HCT116 (cell line): ENCODE results near the gene NEUROD6. TPM values are rescaled to one million over a fixed set of nuclear protein-coding genes. Genes with fewer than 3 reads are reported as not detected.

Source experiments
- ATAC-seq: fragments of 200-7000 bp; cut with Tn5 transposase; 2 replicates; pipeline ENCODE4 v1.9.1; 2020; ENCODE audit warnings: mild to moderate bottlenecking, moderate library complexity
- BruUV-seq: library from RNA; stranded (reverse); fragments of 400-500 nt; replicated peaks from 2 replicates; lab custom pipeline; 2021; lab: Mats Ljungman, UMichigan
- CTCF ChIA-PET: fragments of 300-600 bp; sonication (Branson Sonifier 250); formaldehyde crosslinking; loops from one replicate; lab custom pipeline; 2021; ENCODE audit warnings: antibody characterized with exemption; lab: Charles Lee
- POLR2A ChIA-PET: fragments of 300-600, 350-600 bp; sonication (Branson Sonifier 250); formaldehyde crosslinking; loops from one replicate; lab custom pipeline; 2021; ENCODE audit warnings: antibody characterized with exemption; lab: Charles Lee
- RAD21 ChIA-PET, 2 experiments: fragments of 300-600 bp; sonication (Branson Sonifier 250); formaldehyde crosslinking; loops; one replicate each; lab custom pipeline; 2023; ENCODE audit warnings: low total read pairs in 2 of 2; ENCODE audit not compliant: uncharacterized antibody in 2 of 2, unreplicated experiment in 2 of 2, low non-redundant PET in 1 of 2; lab: Charles Lee
- DNase-seq: peaks from one replicate; pipeline ENCODE4 v3.0.0-alpha.2; 2010; ENCODE audit warnings: low read depth, low spot score
- H2AFZ ChIP-seq: fragments of 200-600 bp; shearing (Covaris generic), sonication (generic); 2 replicates; pipeline ENCODE4 v1.6.1; 2017; ENCODE audit warnings: low read depth, mixed run types, mixed read lengths, antibody characterized with exemption, low read length; ENCODE audit not compliant: poor library complexity, severe bottlenecking
- H3K27ac ChIP-seq: 2 replicates; pipeline ENCODE4 v1.5.1; 2012; ENCODE audit warnings: low read depth, low read length
- H3K27me3 ChIP-seq: fragments of 200-600 bp; sonication (generic); 2 replicates; pipeline ENCODE4 v1.6.1; 2016; ENCODE audit warnings: mixed run types, low read length, mixed read lengths; ENCODE audit not compliant: insufficient read depth
- H3K36me3 ChIP-seq, 2 experiments: fragments of 200-500 bp in 1 of 2; fragments of 200-600 bp in 1 of 2; sonication (Bioruptor generic) in 1 of 2; sonication (generic) in 1 of 2; 2 replicates each; pipeline versions ENCODE4 v1.5.1 to v1.6.1; 2014 to 2016; ENCODE audit warnings: low read length in 2 of 2, inconsistent platforms in 1 of 2, mixed read lengths in 1 of 2, mixed run types in 1 of 2; ENCODE audit not compliant: insufficient read depth in 2 of 2, control insufficient read depth in 1 of 2
- H3K4me1 ChIP-seq, 2 experiments: fragments of 200-600 bp in 1 of 2; sonication (generic) in 1 of 2; 2 replicates each; pipeline versions ENCODE4 v1.5.1 to v1.6.1; 2012 to 2017; ENCODE audit warnings: low read length in 2 of 2, inconsistent platforms in 1 of 2, mild to moderate bottlenecking in 1 of 2, mixed read lengths in 1 of 2, mixed run types in 1 of 2, moderate library complexity in 1 of 2; ENCODE audit not compliant: insufficient read depth in 2 of 2, control insufficient read depth in 1 of 2
- H3K4me2 ChIP-seq: fragments of 200-600 bp; sonication (generic); 2 replicates; pipeline ENCODE4 v1.6.1; 2017; ENCODE audit warnings: mixed run types, low read length, mixed read lengths
- H3K4me3 ChIP-seq, 2 experiments: fragments of 200-600 bp in 1 of 2; sonication (generic) in 1 of 2; replicated peaks in 1 of 2; 2 replicates each; pipeline ENCODE4 v1.5.1; 2011 to 2016; ENCODE audit warnings: low read length in 2 of 2, control low read depth in 1 of 2, low read depth in 1 of 2, mild to moderate bottlenecking in 1 of 2, mixed read lengths in 1 of 2, mixed run types in 1 of 2
- H3K79me2 ChIP-seq: fragments of 200-600 bp; sonication (generic); 2 replicates; pipeline ENCODE4 v1.6.1; 2017; ENCODE audit warnings: mild to moderate bottlenecking, mixed run types, low read length, moderate library complexity, mixed read lengths; ENCODE audit not compliant: insufficient read depth
- H3K9ac ChIP-seq: fragments of 200-600 bp; sonication (generic); 2 replicates; pipeline ENCODE4 v1.6.1; 2016; ENCODE audit warnings: low read length, mixed read lengths
- H3K9me2 ChIP-seq: fragments of 200-600 bp; sonication (generic), shearing (Covaris generic); 2 replicates; pipeline ENCODE4 v1.6.1; 2017; ENCODE audit warnings: mixed run types, mild to moderate bottlenecking, moderate library complexity; ENCODE audit not compliant: insufficient read depth
- H3K9me3 ChIP-seq, 2 experiments: fragments of 200-500 bp in 1 of 2; fragments of 200-600 bp in 1 of 2; sonication (Bioruptor generic) in 1 of 2; sonication (generic) in 1 of 2; 2 replicates each; pipeline ENCODE4 v1.6.1; 2014 to 2017; ENCODE audit warnings: low read length in 2 of 2, mixed read lengths in 2 of 2, inconsistent platforms in 1 of 2, low read depth in 1 of 2, mild to moderate bottlenecking in 1 of 2, mixed run types in 1 of 2, moderate library complexity in 1 of 2; ENCODE audit not compliant: control insufficient read depth in 1 of 2, insufficient read depth in 1 of 2
- H4K20me1 ChIP-seq: fragments of 200-600 bp; sonication (generic), shearing (Covaris generic); 2 replicates; pipeline ENCODE4 v1.6.1; 2017; ENCODE audit warnings: mixed run types, mild to moderate bottlenecking, moderate library complexity; ENCODE audit not compliant: insufficient read depth
- ATF3 ChIP-seq: IDR thresholded peaks from 2 replicates; pipeline ENCODE4 v1.6.1; 2012
- CBX3 ChIP-seq: IDR thresholded peaks from 2 replicates; pipeline ENCODE4 v1.6.1; 2012; ENCODE audit warnings: low read depth
- CTCF ChIP-seq, 3 experiments: fragments of 200-600 bp in 1 of 3; sonication (generic) in 1 of 3; IDR thresholded peaks in 2 of 3; conservative IDR thresholded peaks in 1 of 3; 2 replicates each; pipeline ENCODE4 v1.5.1; 2012 to 2017; ENCODE audit warnings: low read depth in 2 of 3, low read length in 2 of 3, antibody characterized with exemption in 1 of 3, borderline replicate concordance in 1 of 3, control low read depth in 1 of 3, mild to moderate bottlenecking in 1 of 3, mixed read lengths in 1 of 3, mixed run types in 1 of 3, moderate library complexity in 1 of 3; ENCODE audit not compliant: insufficient read depth in 1 of 3
- EGR1 ChIP-seq: IDR thresholded peaks from 2 replicates; pipeline ENCODE4 v1.6.1; 2012; ENCODE audit warnings: low read depth
- EZH2phosphoT487 ChIP-seq: fragments of 200-600 bp; IDR thresholded peaks from 2 replicates; pipeline ENCODE4 v1.6.1; 2018; ENCODE audit warnings: antibody characterized with exemption, borderline replicate concordance
- FOSL1 ChIP-seq: IDR thresholded peaks from 2 replicates; pipeline ENCODE4 v1.6.1; 2012; ENCODE audit warnings: low read depth
- JUND ChIP-seq: IDR thresholded peaks from 2 replicates; pipeline ENCODE4 v1.6.1; 2012
- MAX ChIP-seq: IDR thresholded peaks from 2 replicates; pipeline ENCODE4 v1.6.1; 2012
- POLR2A ChIP-seq: IDR thresholded peaks from 2 replicates; pipeline ENCODE4 v1.7.0; 2011; ENCODE audit warnings: borderline replicate concordance; ENCODE audit not compliant: insufficient read depth, insufficient read length; ENCODE audit errors: extremely low read depth
- SIN3A ChIP-seq: IDR thresholded peaks from 2 replicates; pipeline ENCODE4 v1.6.1; 2012; ENCODE audit warnings: low read depth
- SP1 ChIP-seq: IDR thresholded peaks from 2 replicates; pipeline ENCODE4 v1.6.1; 2012; ENCODE audit warnings: low read depth
- SRF ChIP-seq: IDR thresholded peaks from 2 replicates; pipeline ENCODE4 v1.6.1; 2012; ENCODE audit warnings: low read depth
- ZFX ChIP-seq: fragments of 450-650 bp; IDR thresholded peaks from 2 replicates; pipeline ENCODE4 v1.6.1; 2017
- ZNF274 ChIP-seq: fragments of 200-500 bp; sonication (Bioruptor generic); IDR thresholded peaks from 2 replicates; pipeline ENCODE4 v1.6.1; 2014; ENCODE audit warnings: mild to moderate bottlenecking, low read depth, low read length, inconsistent platforms
- intact Hi-C: fragments of 100-400 bp; cut with micrococcal nuclease; formaldehyde crosslinking; loops from 2 replicates; pipeline ENCODE4 v1.10.0; 2022
- total RNA-seq: library from RNA; stranded (reverse); gene quantifications from one replicate; pipeline ENCODE4 v1.2.1, GENCODE V29; 2021; ENCODE audit not compliant: unreplicated experiment

Gene NEUROD6
- total RNA-seq, 1 experiment from 2014 or later: not detected

GRCh38 chr7:31336202-31337001 is 4.1 kb downstream of the NEUROD6 start:
- CTCF ChIA-PET: no interaction called here
- POLR2A ChIA-PET: no interaction called here
- Histone ChIP-seq H3K36me3 (no peaks in the 10 kb centered on the region), H3K4me2 (no peak overlapping the region), H4K20me1 (no peaks in the 10 kb centered on the region), H3K79me2 (no peaks in the 10 kb centered on the region), H3K27me3 (peaks cover 21% of the 10 kb centered on the region), H3K9me3 (no peaks in the 10 kb centered on the region), H3K4me3 (no peak overlapping the region), H2AFZ (no peak overlapping the region), H3K9ac (no peak overlapping the region), H3K9me2 (no peaks in the 10 kb centered on the region), H3K4me1 (no peaks in the 10 kb centered on the region), H3K27ac (no peak overlapping the region)
- no peak for TF ChIP-seq MAX
- TF ChIP-seq POLR2A: no peak
- no peak for TF ChIP-seq EZH2phosphoT487
- no peak for TF ChIP-seq ATF3
- no peak for TF ChIP-seq CBX3
- no peak for TF ChIP-seq EGR1
- TF ChIP-seq JUND: no peak
- no peak for TF ChIP-seq SIN3A
- TF ChIP-seq FOSL1: no peak
- no peak for TF ChIP-seq ZFX
- TF ChIP-seq CTCF (IDR thresholded peaks at IDR 0.05 in 2 of 3, conservative IDR thresholded peaks at IDR 0.05 in 1 of 3; ENCODE audit: borderline replicate concordance in 1 of 3, insufficient read depth in 1 of 3, low read depth in 2 of 3, low read length in 2 of 3): no peak
- no peak for TF ChIP-seq SP1
- no peak for TF ChIP-seq SRF
- TF ChIP-seq ZNF274: no peak
- peak; percentile 22; the same call in 1 of the 2 replicates for ATAC-seq
- RAD21 ChIA-PET: no interaction called here
- no peak for DNase-seq
- intact Hi-C loops: no loop called here
- no TSS peak for BruUV-seq
